Stimulated activated naive CD4-positive, alpha-beta T cell (primary cell): ENCODE data around the gene RENBP.
A peak's percentile ranks its signal among the peaks of the same experiment; 100 is the strongest.

Experiments
- DNase-seq, 6 experiments: peaks; one replicate each; lab custom pipeline; 2025; lab: John Stamatoyannopoulos, UW

Gene RENBP

GRCh38 chrX:153934148-153934761 lies 10.2 kb downstream of the RENBP start:
- DNase-seq = no peak

DNA sequence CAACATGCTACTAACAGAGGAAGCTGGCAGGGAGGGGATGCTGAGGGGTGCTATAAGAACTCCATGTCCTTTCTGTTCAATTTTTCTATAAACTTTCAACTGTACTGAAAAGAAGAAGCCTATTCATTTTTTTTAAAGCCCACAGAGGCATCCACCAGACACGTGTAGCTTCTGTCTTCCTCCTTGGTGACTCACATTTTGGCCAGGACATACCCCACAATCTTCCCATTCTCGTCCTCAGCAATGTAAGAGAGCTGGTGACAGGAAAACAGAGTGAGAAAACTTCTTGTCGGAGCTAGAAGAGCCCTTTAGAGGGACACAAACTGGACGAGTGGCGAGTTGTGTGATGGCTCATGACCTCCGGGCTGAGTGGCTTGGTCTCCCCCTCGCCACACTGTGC lies 10.7 kb downstream of the RENBP start:
- DNase-seq = no peak

GRCh38 chrX:153932220-153932915 lies 12.1 kb downstream of the RENBP start:
- DNase-seq = no peak

DNA sequence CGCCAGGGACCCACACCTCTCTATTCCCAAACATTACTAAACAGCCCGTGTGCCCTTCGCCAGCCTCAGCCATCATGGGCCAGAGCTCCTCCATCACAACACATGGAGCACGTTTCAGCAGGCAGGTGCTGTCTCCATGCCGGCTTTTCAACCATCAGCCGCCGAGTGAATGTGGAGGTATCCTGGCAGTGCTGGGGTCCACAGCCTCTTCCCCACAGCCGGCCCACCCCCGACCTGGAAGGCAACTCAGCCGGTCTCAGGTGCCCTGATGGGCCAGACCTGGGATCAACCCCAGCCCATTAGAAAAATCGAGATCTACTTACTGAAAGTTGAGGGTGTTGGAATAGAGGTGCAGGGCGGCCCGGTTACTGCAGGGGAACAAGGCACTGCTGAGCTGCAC lies 12.7 kb downstream of the RENBP start:
- no peak for DNase-seq

GRCh38 chrX:153931151-153931550 lies 13.3 kb downstream of the RENBP start:
- DNase-seq = no peak

DNA sequence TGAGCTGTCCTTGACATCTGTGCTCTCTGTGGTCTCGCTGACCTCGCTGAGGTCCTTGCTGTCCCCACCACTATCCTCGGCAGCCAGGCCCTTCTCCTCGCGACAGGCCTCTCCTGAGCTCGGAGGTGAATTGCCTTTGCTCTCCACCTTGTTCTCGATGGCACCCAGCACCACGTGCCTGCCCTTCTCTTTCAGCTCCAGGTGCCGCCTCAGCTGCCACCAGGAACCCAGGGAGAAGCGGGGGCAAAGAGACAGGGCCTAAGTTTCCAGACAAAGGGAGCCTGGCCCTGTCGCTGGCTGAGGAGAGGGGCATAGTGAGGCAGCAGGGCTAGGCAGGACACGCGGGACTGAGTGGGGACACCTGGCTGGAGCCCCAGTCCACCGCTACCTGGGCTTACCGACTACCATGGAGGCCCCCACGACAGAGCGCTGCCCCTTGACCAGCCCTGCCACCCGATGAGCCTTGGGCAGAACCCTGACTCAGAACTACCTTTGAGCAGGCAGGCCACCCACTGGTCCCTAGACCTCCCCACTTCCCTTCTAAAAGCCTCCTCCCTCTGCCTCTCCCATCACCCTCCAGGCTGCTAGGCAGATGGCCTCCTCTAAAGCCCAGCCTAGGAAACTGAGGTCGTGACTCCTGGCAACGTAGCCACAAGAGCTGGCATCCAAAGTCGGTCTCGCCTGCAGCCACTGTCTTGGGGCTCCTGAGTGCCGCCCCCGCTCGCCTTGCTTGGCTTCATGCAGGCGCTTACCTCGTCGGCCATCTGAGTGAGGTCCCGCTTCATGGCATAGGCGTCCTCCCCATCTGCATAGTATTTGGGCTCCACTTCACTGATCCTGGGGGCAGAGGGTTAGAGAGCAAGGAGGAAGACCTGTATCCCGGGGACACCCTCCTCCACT lies 14.2 kb downstream of the RENBP start:
- no peak for DNase-seq

GRCh38 chrX:153929576-153929975 lies 14.9 kb downstream of the RENBP start:
- no peak for DNase-seq

DNA sequence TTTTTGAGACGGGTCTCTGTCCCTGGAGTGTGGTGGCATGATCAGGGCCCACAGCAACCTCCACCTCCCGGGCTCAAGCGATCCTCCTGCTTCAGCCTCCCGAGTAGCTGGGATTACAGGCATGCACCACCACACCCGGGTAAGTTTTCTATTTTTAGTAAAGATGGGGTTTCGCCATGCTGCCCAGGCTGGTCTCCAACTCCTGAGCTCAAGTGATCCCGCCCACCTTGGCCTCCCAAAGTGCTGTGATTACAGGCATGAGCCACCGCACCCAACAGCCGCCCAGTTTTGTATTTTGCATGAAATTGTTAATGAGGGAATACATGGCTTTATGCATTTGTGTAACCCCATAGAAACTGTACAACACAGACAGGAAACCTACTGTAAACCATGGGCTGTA lies 15.6 kb downstream of the RENBP start:
- DNase-seq = no peak

GRCh38 chrX:153927922-153928760 lies 16.3 kb downstream of the RENBP start:
- DNase-seq = peak; percentile 90 to 97 (median 92)

GRCh38 chrX:153927672-153927921 lies 16.8 kb downstream of the RENBP start:
- DNase-seq = no peak

- DNase-seq = peak; percentile 70 to 90 (median 77)
Measured at GRCh38 chrX:153926858-153927671, 17.4 kb downstream of the RENBP start.

GRCh38 chrX:153926552-153926857 lies 17.9 kb downstream of the RENBP start:
- DNase-seq = no peak

GRCh38 chrX:153925739-153926551 lies 18.5 kb downstream of the RENBP start, which contains the start of gene ARHGAP4:
ARHGAP4 (minus strand) TSS chrX:153926264; CDS start chrX:153926202, 62 bp downstream.
- DNase-seq = peak in 5 of 6 experiments; percentile 11 to 59 (median 52)

DNA sequence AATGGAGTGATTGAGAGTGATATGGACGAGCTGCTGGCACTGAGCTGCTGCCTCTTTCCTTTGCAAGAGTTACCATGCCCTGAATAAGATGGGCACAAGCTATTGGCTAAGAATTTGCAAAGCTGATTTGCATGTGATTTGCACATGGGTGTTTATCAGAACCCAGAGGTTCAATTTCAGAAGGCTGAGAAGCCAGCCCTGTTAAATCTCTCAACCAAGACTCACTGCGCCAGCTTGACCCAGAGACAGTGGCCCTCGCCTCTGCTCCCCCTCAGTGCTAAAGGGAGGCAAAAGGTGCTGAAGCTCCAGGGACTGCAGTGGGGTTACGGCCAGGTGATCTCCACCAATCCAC lies 19.1 kb downstream of the RENBP start:
- peak in 3 of 6 experiments; percentile 4 to 52 (median 36) for DNase-seq

GRCh38 chrX:153924149-153924861 lies 20.1 kb downstream of the RENBP start:
- peak in 5 of 6 experiments; percentile 32 to 49 (median 37) for DNase-seq

GRCh38 chrX:153922932-153923857 lies 21.2 kb downstream of the RENBP start:
- DNase-seq = no peak

- DNase-seq = peak in 1 of 6 experiments; percentile 17
Measured at GRCh38 chrX:153921511-153922446, 22.7 kb downstream of the RENBP start.

DNA sequence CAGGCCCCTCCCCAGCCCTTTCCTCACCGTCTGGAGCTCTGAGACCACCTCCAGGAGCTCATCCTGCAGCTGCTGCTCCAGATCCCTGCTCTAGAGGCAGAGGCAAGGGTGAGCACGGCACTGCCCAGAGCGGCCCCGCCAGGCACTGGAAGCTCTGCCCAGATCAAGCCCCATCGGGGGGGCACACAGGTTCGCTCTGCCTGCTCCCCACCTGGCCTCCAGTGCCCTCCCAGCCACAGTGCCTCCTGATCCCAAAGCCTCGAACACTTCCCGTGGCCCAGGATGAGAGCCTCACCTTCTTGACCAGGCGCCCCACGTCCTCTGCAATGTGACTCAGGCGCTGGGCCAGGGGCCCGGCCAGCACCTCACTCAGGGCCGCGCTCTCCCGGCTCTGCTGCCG lies 23.4 kb downstream of the RENBP start:
- DNase-seq = no peak
